ENCODE data around the gene IRF2.

Gene IRF2

DNA sequence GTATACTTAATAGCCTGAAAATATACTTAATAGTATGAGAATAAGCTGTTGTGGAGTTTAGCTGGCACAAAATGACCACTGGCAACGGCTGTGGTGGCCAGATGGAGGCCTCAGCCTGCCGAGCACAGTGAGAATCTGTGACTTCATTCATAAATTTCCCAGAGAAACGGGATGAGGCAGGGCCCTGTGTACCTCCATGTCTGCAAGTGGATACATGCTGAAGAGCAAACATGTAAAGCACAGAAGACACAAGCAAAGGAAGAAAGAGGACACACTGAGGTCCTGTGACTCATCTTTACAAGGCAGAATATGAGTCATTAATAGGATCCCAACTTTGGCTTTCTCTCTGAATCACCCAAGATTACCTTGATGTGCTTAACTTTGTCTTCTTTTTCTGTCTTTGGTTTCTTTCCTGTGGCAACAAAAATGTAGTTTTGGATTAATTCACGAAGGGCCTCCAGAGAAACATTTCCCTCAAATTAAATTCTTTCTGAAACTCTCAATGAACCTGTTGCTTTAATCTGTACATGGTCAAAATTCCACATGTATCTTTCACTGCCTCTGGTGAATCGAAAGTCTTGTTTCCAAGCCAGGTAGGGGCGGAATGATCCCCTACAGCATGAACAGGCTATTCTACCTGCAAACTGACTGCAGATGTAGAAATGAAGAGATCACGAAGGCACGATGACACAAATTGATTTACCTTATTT, 56.4 kb downstream of the IRF2 start (continued):
- TF ChIP-seq ZFP3 (CRISPR knock-in tag; IDR thresholded peaks at IDR 0.05) (no peak), ZFP30 (CRISPR knock-in tag; IDR thresholded peaks at IDR 0.05) (no peak), OSR1 (CRISPR knock-in tag; IDR thresholded peaks at IDR 0.05) (no peak), BACH2 (CRISPR knock-in tag; IDR thresholded peaks at IDR 0.05; ENCODE audit: borderline replicate concordance) (no peak), PPARA (CRISPR knock-in tag; IDR thresholded peaks at IDR 0.05; ENCODE audit: borderline replicate concordance) (no peak), SNAI2 (CRISPR knock-in tag; IDR thresholded peaks at IDR 0.05) (no peak), ARNTL (CRISPR knock-in tag; IDR thresholded peaks at IDR 0.05; ENCODE audit: borderline replicate concordance, low read depth) (no peak), GLIS3 (CRISPR knock-in tag; IDR thresholded peaks at IDR 0.05) (no peak)

DNA sequence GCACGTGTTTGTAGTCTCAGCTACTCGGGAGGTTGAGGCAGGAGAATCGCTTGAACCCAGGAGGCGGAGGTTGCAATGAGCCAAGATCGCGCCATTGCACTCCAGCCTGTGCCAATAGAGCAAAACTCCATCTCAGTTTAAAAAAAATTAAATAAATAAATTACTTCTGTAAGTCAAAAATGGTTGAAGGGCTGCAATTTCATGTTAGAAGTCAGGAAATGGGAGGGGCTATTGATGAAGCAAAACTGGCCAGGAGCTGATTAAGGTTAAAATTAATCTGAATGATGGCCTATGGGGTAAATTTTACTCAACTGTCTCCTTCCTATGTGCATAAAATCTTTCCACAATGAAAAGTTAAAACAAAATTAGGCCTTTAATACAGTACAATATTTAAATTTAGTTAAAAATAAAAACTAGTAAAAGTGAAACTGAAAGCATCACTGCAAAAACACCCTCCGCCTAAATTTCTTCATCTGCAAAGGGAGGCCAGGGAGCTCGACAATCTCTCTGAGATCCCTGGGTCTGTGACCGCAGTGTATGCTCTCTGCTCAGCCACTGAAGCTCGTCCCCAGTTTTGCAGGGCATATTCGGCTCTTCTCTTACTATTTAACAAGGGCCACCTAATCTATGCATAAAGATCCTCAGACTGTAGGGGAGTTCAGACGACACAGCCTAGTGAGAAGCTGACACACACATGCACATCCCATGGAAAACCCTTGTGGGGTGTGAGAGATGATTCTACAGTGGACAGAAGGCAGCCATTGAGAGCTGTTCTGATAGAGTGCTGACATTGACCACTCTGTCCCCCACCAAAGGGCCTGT, 57.2 kb downstream of the IRF2 start:
- TF ChIP-seq ZFP3 (CRISPR knock-in tag; IDR thresholded peaks at IDR 0.05) (no peak), ZFP30 (CRISPR knock-in tag; IDR thresholded peaks at IDR 0.05) (no peak), ISL1 (CRISPR knock-in tag; IDR thresholded peaks at IDR 0.05) (no peak), ESRRG (CRISPR knock-in tag; IDR thresholded peaks at IDR 0.05) (no peak), ZNF565 (CRISPR knock-in tag; conservative IDR thresholded peaks at IDR 0.05; ENCODE audit: low read depth) (no peak), ZC3H10 (CRISPR knock-in tag; IDR thresholded peaks at IDR 0.05) (no peak)
- TF ChIP-seq, protein P1, sequence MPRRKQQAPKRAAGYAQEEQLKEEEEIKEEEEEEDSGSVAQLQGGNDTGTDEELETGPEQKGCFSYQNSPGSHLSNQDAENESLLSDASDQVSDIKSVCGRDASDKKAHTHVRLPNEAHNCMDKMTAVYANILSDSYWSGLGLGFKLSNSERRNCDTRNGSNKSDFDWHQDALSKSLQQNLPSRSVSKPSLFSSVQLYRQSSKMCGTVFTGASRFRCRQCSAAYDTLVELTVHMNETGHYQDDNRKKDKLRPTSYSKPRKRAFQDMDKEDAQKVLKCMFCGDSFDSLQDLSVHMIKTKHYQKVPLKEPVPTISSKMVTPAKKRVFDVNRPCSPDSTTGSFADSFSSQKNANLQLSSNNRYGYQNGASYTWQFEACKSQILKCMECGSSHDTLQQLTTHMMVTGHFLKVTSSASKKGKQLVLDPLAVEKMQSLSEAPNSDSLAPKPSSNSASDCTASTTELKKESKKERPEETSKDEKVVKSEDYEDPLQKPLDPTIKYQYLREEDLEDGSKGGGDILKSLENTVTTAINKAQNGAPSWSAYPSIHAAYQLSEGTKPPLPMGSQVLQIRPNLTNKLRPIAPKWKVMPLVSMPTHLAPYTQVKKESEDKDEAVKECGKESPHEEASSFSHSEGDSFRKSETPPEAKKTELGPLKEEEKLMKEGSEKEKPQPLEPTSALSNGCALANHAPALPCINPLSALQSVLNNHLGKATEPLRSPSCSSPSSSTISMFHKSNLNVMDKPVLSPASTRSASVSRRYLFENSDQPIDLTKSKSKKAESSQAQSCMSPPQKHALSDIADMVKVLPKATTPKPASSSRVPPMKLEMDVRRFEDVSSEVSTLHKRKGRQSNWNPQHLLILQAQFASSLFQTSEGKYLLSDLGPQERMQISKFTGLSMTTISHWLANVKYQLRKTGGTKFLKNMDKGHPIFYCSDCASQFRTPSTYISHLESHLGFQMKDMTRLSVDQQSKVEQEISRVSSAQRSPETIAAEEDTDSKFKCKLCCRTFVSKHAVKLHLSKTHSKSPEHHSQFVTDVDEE (CRISPR knock-in tag; IDR thresholded peaks at IDR 0.05): no peak
- TF ChIP-seq, protein P2, sequence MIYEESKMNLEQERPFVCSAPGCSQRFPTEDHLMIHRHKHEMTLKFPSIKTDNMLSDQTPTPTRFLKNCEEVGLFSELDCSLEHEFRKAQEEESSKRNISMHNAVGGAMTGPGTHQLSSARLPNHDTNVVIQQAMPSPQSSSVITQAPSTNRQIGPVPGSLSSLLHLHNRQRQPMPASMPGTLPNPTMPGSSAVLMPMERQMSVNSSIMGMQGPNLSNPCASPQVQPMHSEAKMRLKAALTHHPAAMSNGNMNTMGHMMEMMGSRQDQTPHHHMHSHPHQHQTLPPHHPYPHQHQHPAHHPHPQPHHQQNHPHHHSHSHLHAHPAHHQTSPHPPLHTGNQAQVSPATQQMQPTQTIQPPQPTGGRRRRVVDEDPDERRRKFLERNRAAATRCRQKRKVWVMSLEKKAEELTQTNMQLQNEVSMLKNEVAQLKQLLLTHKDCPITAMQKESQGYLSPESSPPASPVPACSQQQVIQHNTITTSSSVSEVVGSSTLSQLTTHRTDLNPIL (CRISPR knock-in tag; IDR thresholded peaks at IDR 0.05; ENCODE audit: low read depth): no peak
- peak; percentile 58 for ATAC-seq

DNA sequence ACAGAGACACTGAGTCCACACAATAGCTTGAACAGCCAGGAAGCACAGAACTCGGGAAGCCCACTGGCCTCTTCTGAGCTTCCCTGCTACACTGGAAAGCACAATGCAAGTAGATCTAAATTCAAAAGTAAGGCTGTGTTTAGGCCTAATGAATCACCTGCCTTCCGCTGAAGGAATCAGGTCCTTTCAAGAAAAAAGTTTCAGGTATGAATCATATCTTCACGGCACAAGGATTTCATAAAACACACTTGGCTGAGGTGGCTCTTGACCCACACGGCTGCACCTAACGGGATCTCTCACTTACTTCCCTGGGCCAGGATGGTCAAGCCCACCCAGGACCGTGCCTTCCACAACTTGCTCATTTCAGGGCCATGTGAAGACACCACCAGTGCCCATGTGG, 59.3 kb downstream of the IRF2 start:
- TF ChIP-seq ZNF565 (CRISPR knock-in tag; conservative IDR thresholded peaks at IDR 0.05; ENCODE audit: low read depth) (no peak), ZFP30 (CRISPR knock-in tag; IDR thresholded peaks at IDR 0.05) (no peak)

DNA sequence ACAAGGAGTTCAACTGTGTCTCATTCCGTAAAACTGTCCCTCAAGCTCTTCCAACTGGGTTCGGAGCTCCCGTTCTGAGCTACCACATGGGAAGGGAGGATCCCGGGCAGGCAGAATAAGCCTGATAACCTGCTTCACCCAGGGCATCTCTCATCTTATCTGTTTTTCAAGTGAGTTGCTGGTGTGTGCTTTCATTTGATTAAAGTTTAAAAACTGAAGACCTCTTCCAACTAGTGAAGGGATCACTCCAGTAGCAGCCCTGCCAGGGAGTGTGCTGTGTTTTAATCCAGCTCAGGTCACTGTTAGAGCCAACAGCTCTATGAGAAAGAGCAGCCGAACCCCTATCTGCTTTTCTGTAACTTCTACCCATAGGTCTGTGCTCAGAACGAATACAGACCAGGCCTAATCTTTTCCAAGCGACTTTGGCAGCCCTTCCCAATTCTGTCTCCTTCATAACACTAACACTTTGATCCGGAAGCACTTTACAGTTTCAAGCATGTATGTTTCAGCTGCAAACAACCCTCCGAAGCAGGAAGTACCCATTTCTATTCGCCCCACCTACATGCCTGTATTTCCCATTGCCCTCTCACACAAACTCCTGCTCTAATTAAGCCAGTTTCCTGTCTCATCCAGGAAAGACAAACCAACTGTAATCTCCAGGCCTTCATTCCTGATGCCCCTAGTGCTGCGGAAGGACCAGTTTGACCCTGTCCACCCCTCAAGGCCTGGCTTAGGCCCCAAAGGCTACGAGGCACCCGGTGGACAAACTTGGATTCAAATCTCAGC, 60.9 kb downstream of the IRF2 start:
- ATAC-seq: no peak
- TF ChIP-seq ZFP3 (CRISPR knock-in tag; IDR thresholded peaks at IDR 0.05) (no peak), RARB (CRISPR knock-in tag; IDR thresholded peaks at IDR 0.05) (no peak), ARNTL (CRISPR knock-in tag; IDR thresholded peaks at IDR 0.05; ENCODE audit: borderline replicate concordance, low read depth) (no peak), ZNF565 (CRISPR knock-in tag; conservative IDR thresholded peaks at IDR 0.05; ENCODE audit: low read depth) (no peak), ZFP30 (CRISPR knock-in tag; IDR thresholded peaks at IDR 0.05) (no peak), ESRRG (CRISPR knock-in tag; IDR thresholded peaks at IDR 0.05) (no peak)
- TF ChIP-seq, protein P1 (CRISPR knock-in tag; IDR thresholded peaks at IDR 0.05): no peak
- TF ChIP-seq, protein P2 (CRISPR knock-in tag; IDR thresholded peaks at IDR 0.05; ENCODE audit: low read depth): no peak
- TF ChIP-seq, protein P3, sequence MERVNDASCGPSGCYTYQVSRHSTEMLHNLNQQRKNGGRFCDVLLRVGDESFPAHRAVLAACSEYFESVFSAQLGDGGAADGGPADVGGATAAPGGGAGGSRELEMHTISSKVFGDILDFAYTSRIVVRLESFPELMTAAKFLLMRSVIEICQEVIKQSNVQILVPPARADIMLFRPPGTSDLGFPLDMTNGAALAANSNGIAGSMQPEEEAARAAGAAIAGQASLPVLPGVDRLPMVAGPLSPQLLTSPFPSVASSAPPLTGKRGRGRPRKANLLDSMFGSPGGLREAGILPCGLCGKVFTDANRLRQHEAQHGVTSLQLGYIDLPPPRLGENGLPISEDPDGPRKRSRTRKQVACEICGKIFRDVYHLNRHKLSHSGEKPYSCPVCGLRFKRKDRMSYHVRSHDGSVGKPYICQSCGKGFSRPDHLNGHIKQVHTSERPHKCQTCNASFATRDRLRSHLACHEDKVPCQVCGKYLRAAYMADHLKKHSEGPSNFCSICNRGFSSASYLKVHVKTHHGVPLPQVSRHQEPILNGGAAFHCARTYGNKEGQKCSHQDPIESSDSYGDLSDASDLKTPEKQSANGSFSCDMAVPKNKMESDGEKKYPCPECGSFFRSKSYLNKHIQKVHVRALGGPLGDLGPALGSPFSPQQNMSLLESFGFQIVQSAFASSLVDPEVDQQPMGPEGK (CRISPR knock-in tag; IDR thresholded peaks at IDR 0.05; ENCODE audit: borderline replicate concordance): no peak

More for the DNA sequence above, 59.3 kb downstream of the IRF2 start:
- ATAC-seq: no peak
